Activated B cell treated with CpG ODN at 0.5 μM for 24 hours (primary cell): ENCODE data around the gene HLA-DOB. TPM values are rescaled to one million over a fixed set of nuclear protein-coding genes. Genes with fewer than 3 reads are reported as not detected.

ENCODE experiments used
- ATAC-seq: fragments of 200-7000 bp; cut with Tn5 transposase; one replicate; pipeline ENCODE4 v1.10.0; 2021; ENCODE audit warnings: low read depth, mild to moderate bottlenecking, moderate library complexity
- CTCF ChIA-PET: fragments of 350-600 bp; sonication (Branson Sonifier 250); formaldehyde crosslinking; loops from one replicate; lab custom pipeline; 2021; ENCODE audit warnings: antibody characterized with exemption; lab: Charles Lee
- POLR2A ChIA-PET: fragments of 350-600 bp; sonication (Branson Sonifier 250); formaldehyde crosslinking; loops from one replicate; lab custom pipeline; 2021; ENCODE audit warnings: antibody characterized with exemption; lab: Charles Lee
- DNase-seq: peaks from one replicate; pipeline ENCODE4 v3.0.0; 2022
- H3K27ac Mint-ChIP-seq: one replicate; pipeline ENCODE4 v1.8.0; 2020; ENCODE audit warnings: mixed read lengths
- H3K27me3 Mint-ChIP-seq: one replicate; pipeline ENCODE4 v1.8.0; 2021; ENCODE audit warnings: mixed read lengths
- H3K36me3 Mint-ChIP-seq: one replicate; pipeline ENCODE4 v1.8.0; 2021; ENCODE audit warnings: low read depth, mixed read lengths
- H3K4me1 Mint-ChIP-seq: one replicate; pipeline ENCODE4 v1.8.0; 2021; ENCODE audit warnings: mixed read lengths
- H3K4me3 Mint-ChIP-seq: one replicate; pipeline ENCODE4 v1.8.0; 2020; ENCODE audit warnings: mild to moderate bottlenecking, mixed read lengths
- H3K9me3 Mint-ChIP-seq: one replicate; pipeline ENCODE4 v1.8.0; 2020; ENCODE audit warnings: mixed read lengths
- intact Hi-C: fragments of 100-400 bp; cut with micrococcal nuclease; formaldehyde crosslinking; loops from one replicate; pipeline ENCODE4 v1.15.1; 2024
- total RNA-seq: library from RNA; stranded (reverse); gene quantifications from 2 replicates; pipeline ENCODE4 v1.2.3, GENCODE V29; 2022
- TF ChIP-seq, protein P1 (sequence below): fragments of 200-600 bp; IDR thresholded peaks from one replicate; pipeline ENCODE4 v1.8.0; 2022; ENCODE audit warnings: antibody characterized with exemption, mild to moderate bottlenecking

The HLA-DOB gene
- total RNA-seq, 1 donor from 2014 or later = 101 TPM

DNA sequence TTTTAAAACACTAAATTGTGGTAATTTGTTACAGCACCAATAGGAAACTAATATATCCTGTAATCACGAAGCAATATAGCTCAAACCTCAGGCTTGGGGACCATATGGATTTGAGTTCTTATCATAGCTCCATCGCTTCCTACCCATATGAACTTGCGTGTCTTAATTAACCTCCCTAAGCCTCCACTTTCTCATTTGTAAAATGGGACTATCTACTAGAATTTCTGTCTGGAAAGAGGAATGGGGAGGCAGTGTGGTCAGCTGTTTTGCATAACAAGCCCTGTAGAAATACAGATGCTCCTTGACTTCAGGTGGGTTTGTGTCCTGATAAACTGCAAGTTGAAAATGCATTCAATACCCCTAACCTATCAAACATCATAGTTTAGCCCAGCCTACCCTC lies 17.1 kb downstream of the HLA-DOB start:
- H3K4me3 Mint-ChIP-seq = no peak overlapping the region
- H3K27me3 Mint-ChIP-seq = no peaks in the 10 kb centered on the region
- TF ChIP-seq, protein P1, sequence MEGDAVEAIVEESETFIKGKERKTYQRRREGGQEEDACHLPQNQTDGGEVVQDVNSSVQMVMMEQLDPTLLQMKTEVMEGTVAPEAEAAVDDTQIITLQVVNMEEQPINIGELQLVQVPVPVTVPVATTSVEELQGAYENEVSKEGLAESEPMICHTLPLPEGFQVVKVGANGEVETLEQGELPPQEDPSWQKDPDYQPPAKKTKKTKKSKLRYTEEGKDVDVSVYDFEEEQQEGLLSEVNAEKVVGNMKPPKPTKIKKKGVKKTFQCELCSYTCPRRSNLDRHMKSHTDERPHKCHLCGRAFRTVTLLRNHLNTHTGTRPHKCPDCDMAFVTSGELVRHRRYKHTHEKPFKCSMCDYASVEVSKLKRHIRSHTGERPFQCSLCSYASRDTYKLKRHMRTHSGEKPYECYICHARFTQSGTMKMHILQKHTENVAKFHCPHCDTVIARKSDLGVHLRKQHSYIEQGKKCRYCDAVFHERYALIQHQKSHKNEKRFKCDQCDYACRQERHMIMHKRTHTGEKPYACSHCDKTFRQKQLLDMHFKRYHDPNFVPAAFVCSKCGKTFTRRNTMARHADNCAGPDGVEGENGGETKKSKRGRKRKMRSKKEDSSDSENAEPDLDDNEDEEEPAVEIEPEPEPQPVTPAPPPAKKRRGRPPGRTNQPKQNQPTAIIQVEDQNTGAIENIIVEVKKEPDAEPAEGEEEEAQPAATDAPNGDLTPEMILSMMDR = no peak
- no peaks in the 10 kb centered on the region for H3K36me3 Mint-ChIP-seq
- ChIA-PET POLR2A (interaction anchor here (0.7 to 1.7 kb wide), 8 partner anchors 13 to 340 kb away, joined by 3 to 8 read pairs (median 4); partner anchors contain the start of genes HLA-DOB, PSMB9, TAP1 and TAP2), CTCF (interaction anchor here (1.0 to 1.7 kb wide), 5 partner anchors 8 to 68 kb away, joined by 3 to 10 read pairs (median 3); partner anchors contain the start of gene TAP2)
- no peak overlapping the region for H3K27ac Mint-ChIP-seq
- DNase-seq (no peak), ATAC-seq (no peak)
- peaks cover 6% of the 10 kb centered on the region for H3K9me3 Mint-ChIP-seq
- H3K4me1 Mint-ChIP-seq = peaks cover 34% of the 10 kb centered on the region
- intact Hi-C loops = loop anchor here (10.0 kb wide), 1 partner anchor 755 kb away; no protein-coding TSS in a partner anchor

DNA sequence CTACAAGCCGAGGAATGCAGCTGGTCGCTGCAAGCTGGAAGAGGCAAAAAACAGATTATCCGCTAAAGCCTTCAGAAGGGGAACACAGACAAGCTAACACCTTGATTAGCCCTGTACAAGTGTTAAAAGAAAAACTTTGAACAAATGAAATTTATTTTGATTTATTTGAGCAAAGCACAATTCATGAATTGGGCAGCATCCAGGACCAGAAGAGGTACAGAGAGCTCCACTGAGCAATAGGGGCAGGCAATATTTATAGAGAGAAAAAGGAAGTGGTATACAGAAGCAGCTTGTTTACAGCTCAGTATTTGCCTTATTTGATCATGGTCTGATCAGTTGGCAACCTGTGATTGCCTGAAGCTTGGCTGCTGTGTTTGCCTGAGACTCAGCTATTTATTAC lies 17.6 kb downstream of the HLA-DOB start:
- Mint-ChIP-seq H3K27me3 (no peaks in the 10 kb centered on the region), H3K4me1 (peaks cover 40% of the 10 kb centered on the region), H3K9me3 (peaks cover 6% of the 10 kb centered on the region), H3K36me3 (no peaks in the 10 kb centered on the region), H3K4me3 (no peak overlapping the region), H3K27ac (no peak overlapping the region)
- ChIA-PET CTCF (interaction anchor here (1.0 to 1.8 kb wide), 5 partner anchors 13 to 385 kb away, joined by 3 to 10 read pairs (median 6); partner anchors contain the start of gene TAP2), POLR2A (interaction anchor here (0.7 to 1.7 kb wide), 6 partner anchors 14 to 68 kb away, joined by 3 to 7 read pairs (median 3); partner anchors contain the start of genes HLA-DOB, PSMB9, TAP1 and TAP2)
- intact Hi-C loops = loop anchor here (10.0 kb wide), 1 partner anchor 754 kb away; no protein-coding TSS in a partner anchor
- DNase-seq (no peak), ATAC-seq (no peak)
- TF ChIP-seq, protein P1 = no peak

DNA sequence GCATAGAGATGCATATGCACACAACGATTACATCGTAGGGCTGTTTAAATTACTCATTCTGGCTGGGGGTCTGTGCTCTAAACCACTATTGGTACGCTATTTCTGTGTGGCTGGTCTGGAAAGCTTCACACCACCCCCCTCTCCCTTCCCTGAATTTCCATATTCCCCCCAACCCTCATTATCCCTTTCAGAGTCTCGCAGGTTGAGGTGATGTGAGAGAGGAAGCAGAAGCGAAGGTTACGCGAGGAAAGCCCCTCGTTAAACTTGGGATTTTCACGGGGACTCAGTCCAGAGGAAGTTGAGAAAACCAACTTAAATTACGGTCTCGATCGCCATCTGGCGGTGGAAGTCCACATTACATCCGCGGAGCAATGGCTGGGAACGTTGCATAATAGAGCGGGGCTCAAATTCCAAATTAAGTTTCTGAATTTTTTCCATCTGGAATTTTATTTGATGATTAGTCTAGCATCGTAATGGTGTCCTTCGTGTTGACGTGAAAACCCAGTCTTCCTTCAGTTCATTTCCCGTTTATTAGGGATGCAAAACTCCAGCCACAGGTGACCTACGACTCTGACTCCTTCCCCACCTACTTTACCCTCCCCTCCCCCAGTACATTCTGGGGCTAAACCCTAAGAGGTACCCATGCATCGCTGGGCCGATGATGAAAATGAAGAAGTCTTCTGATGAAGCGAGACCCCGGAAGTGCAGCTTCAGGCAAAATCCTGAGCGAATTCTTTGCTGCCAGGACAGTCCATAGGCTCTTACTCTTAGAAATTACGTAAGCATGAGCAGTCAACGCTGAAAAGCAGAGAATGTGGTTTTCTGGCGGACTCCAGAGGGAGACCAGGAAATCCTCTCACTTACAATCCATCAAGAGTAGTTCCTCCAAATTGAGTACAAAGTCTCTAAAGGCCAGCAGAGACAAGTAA lies 19.7 kb downstream of the HLA-DOB start:
- H3K9me3 Mint-ChIP-seq = peaks cover 6% of the 10 kb centered on the region
- peaks cover 40% of the 10 kb centered on the region for H3K4me1 Mint-ChIP-seq
- H3K27ac Mint-ChIP-seq = peak overlapping the region; percentile 95
- H3K27me3 Mint-ChIP-seq = no peaks in the 10 kb centered on the region
- TF ChIP-seq, protein P1 = peak; percentile 91
- peak; percentile 87 for ATAC-seq
- DNase-seq = peak; percentile 82
- intact Hi-C loops = loop anchor here (1.0 to 10.0 kb wide), 10 partner anchors 18 to 752 kb away; partner anchors contain the start of genes HLA-DQB1 and TAP2
- CTCF ChIA-PET = interaction anchor here (1.0 to 2.3 kb wide), 11 partner anchors 10 to 383 kb away, joined by 3 to 13 read pairs (median 5); partner anchors contain the start of genes PSMB9, TAP1 and TAP2
- peak overlapping the region; percentile 82 for H3K4me3 Mint-ChIP-seq
- no peaks in the 10 kb centered on the region for H3K36me3 Mint-ChIP-seq
- POLR2A ChIA-PET = interaction anchor here (0.5 to 2.2 kb wide), 16 partner anchors 9 to 1177 kb away, joined by 3 to 16 read pairs (median 4); partner anchors contain the start of genes HLA-DQB1, HLA-DRA, PSMB8 and PSMB9

DNA sequence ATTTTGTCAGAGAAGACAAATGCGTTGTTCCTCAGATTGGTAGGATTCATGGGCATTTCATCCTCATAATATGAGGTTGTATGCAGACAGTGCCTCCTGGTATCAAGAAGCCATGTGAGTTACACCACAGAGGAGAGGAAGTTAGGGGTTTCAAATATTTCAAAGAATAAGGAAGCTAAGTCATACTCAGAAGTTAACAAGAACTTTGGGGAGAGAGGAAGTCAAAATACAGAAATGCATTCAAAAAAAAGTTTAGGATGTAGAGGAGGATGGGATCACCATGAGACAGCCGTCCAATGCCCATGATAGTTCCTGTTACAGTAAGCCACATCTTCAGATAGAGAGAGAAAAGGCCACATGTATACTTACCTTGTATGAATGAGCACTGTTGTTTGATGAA lies 22.3 kb downstream of the HLA-DOB start:
- ChIA-PET CTCF (interaction anchor here (0.9 to 3.2 kb wide), 10 partner anchors 9 to 676 kb away, joined by 3 to 33 read pairs (median 4); partner anchors contain the start of gene TAP2), POLR2A (interaction anchor here (0.6 to 2.5 kb wide), 12 partner anchors 20 to 965 kb away, joined by 3 to 16 read pairs (median 3); partner anchors contain the start of genes PSMB9, TAP1 and TAP2)
- Mint-ChIP-seq H3K4me3 (no peak overlapping the region), H3K27ac (peak overlapping the region; percentile 67), H3K9me3 (peaks cover 6% of the 10 kb centered on the region), H3K4me1 (peaks cover 40% of the 10 kb centered on the region), H3K27me3 (no peaks in the 10 kb centered on the region), H3K36me3 (no peaks in the 10 kb centered on the region)
- TF ChIP-seq, protein P1 = no peak
- DNase-seq = no peak
- intact Hi-C loops = loop anchor here (10.0 kb wide), 1 partner anchor 750 kb away; no protein-coding TSS in a partner anchor
- ATAC-seq = no peak
